Stimulated activated CD8-positive, alpha-beta memory T cell treated with anti-CD3 and anti-CD28 coated beads, Interleukin-2, amount 100 ng/mL, for 1 hour (primary cell): Measurements from ENCODE around the gene BBS9.

Source experiments
- DNase-seq, 2 donors: peaks; one replicate each; pipeline ENCODE4 v3.0.0-alpha.2; 2020; ENCODE audit warnings: low read depth in 2 of 2

Gene BBS9

GRCh38 chr7:33601884-33602283, 472.5 kb downstream of the BBS9 start:
- DNase-seq = no peak

GRCh38 chr7:33604056-33604455, 474.7 kb downstream of the BBS9 start:
- DNase-seq = no peak

GRCh38 chr7:33610918-33611317, 481.6 kb downstream of the BBS9 start:
- DNase-seq = no peak

GRCh38 chr7:33612442-33612841, 483.1 kb downstream of the BBS9 start:
- no peak for DNase-seq

GRCh38 chr7:33614357-33615117, 485.2 kb downstream of the BBS9 start:
- no peak for DNase-seq

- no peak for DNase-seq
Measured at GRCh38 chr7:33616752-33617151, 487.4 kb downstream of the BBS9 start.

GRCh38 chr7:33619264-33619663, 489.9 kb downstream of the BBS9 start:
- no peak for DNase-seq

GRCh38 chr7:33623267-33623666, 493.9 kb downstream of the BBS9 start:
- no peak for DNase-seq

GRCh38 chr7:33624215-33624614, 494.9 kb downstream of the BBS9 start:
- DNase-seq = no peak

- DNase-seq = no peak
Measured at GRCh38 chr7:33626869-33627268, 497.5 kb downstream of the BBS9 start.

- no peak for DNase-seq
Measured at GRCh38 chr7:33627741-33628140, 498.4 kb downstream of the BBS9 start.

GRCh38 chr7:33628894-33629293, 499.5 kb downstream of the BBS9 start:
- no peak for DNase-seq

GRCh38 chr7:33630359-33630758, 501.0 kb downstream of the BBS9 start:
- no peak for DNase-seq

GRCh38 chr7:33632322-33632721, 503.0 kb downstream of the BBS9 start:
- no peak for DNase-seq

- DNase-seq = no peak
Measured at GRCh38 chr7:33632840-33633525, 503.6 kb downstream of the BBS9 start.

GRCh38 chr7:33634606-33635005, 505.2 kb downstream of the BBS9 start:
- no peak for DNase-seq

GRCh38 chr7:33636359-33636758, 507.0 kb downstream of the BBS9 start:
- DNase-seq = no peak

- DNase-seq = no peak
Measured at GRCh38 chr7:33639552-33640197, 510.3 kb downstream of the BBS9 start.

GRCh38 chr7:33640741-33641140, 511.4 kb downstream of the BBS9 start:
- DNase-seq = no peak

- DNase-seq = no peak
Measured at GRCh38 chr7:33642312-33642711, 512.9 kb downstream of the BBS9 start.

GRCh38 chr7:33643530-33643929, 514.2 kb downstream of the BBS9 start:
- no peak for DNase-seq

- no peak for DNase-seq
Measured at GRCh38 chr7:33644489-33644888, 515.1 kb downstream of the BBS9 start.

- DNase-seq = no peak
Measured at GRCh38 chr7:33645104-33645503, 515.7 kb downstream of the BBS9 start.
